ENCODE results near the gene PODXL.

The PODXL gene

GRCh38 chr7:131547589-131547988 is 8.8 kb downstream of the PODXL start:
- H3K27me3 ChIP-seq (replicated peaks) = no peaks in the 10 kb centered on the region
- TF ChIP-seq, protein P1, sequence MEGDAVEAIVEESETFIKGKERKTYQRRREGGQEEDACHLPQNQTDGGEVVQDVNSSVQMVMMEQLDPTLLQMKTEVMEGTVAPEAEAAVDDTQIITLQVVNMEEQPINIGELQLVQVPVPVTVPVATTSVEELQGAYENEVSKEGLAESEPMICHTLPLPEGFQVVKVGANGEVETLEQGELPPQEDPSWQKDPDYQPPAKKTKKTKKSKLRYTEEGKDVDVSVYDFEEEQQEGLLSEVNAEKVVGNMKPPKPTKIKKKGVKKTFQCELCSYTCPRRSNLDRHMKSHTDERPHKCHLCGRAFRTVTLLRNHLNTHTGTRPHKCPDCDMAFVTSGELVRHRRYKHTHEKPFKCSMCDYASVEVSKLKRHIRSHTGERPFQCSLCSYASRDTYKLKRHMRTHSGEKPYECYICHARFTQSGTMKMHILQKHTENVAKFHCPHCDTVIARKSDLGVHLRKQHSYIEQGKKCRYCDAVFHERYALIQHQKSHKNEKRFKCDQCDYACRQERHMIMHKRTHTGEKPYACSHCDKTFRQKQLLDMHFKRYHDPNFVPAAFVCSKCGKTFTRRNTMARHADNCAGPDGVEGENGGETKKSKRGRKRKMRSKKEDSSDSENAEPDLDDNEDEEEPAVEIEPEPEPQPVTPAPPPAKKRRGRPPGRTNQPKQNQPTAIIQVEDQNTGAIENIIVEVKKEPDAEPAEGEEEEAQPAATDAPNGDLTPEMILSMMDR (IDR thresholded peaks at IDR 0.05; ENCODE audit: low read depth, low read length, missing control alignments) = no peak
- in situ Hi-C loops (cut with HindIII; ENCODE audit: low pct_ligation_motif_present, low sequenced_read_pairs) = no loop called here

GRCh38 chr7:131546583-131547141 is 9.8 kb downstream of the PODXL start:
- Histone ChIP-seq H3K36me3 (replicated peaks) (no peaks in the 10 kb centered on the region), H3K27ac (no peak overlapping the region), H3K4me3 (ENCODE audit: low read depth, low read length) (no peak overlapping the region), H3K27me3 (replicated peaks) (no peaks in the 10 kb centered on the region)
- no peak for DNase-seq
- in situ Hi-C loops (cut with HindIII; ENCODE audit: low pct_ligation_motif_present, low sequenced_read_pairs) = no loop called here
- TF ChIP-seq, protein P1 (IDR thresholded peaks at IDR 0.05; ENCODE audit: low read depth, low read length, missing control alignments) = peak; percentile 89

More at GRCh38 chr7:131547589-131547988, 8.8 kb downstream of the PODXL start:
- no peak for DNase-seq
- no peaks in the 10 kb centered on the region for H3K36me3 ChIP-seq (replicated peaks)
- H3K4me3 ChIP-seq (ENCODE audit: low read depth, low read length) = no peak overlapping the region
- H3K27ac ChIP-seq = no peak overlapping the region

DNA sequence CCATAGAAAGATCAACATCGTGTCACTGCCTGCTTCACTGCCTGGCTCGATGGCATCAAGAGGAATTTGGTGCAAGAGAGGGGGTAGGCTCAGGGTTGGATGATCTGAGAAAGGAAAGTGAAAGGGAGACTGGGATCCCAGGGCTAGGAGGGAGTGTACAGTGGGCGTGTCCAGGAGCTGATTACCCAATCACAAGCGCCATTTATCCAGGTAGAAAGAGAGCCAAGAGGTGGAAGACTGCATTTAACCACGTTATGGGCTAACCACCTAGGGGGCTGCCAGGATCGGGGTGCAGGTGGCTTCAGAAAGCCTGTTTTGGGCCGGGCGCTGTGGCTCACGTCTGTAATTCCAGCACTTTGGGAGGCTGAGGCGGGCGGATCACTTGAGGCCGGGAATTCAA is 10.3 kb downstream of the PODXL start:
- Histone ChIP-seq H3K27ac (no peak overlapping the region), H3K4me3 (ENCODE audit: low read depth, low read length) (no peak overlapping the region), H3K36me3 (replicated peaks) (no peaks in the 10 kb centered on the region), H3K27me3 (replicated peaks) (no peaks in the 10 kb centered on the region)
- in situ Hi-C loops (cut with HindIII; ENCODE audit: low pct_ligation_motif_present, low sequenced_read_pairs) = no loop called here
- TF ChIP-seq, protein P1 (IDR thresholded peaks at IDR 0.05; ENCODE audit: low read depth, low read length, missing control alignments) = no peak
- DNase-seq = no peak

GRCh38 chr7:131544449-131545301 is 11.8 kb downstream of the PODXL start:
- H3K27me3 ChIP-seq (replicated peaks) = no peaks in the 10 kb centered on the region

DNA sequence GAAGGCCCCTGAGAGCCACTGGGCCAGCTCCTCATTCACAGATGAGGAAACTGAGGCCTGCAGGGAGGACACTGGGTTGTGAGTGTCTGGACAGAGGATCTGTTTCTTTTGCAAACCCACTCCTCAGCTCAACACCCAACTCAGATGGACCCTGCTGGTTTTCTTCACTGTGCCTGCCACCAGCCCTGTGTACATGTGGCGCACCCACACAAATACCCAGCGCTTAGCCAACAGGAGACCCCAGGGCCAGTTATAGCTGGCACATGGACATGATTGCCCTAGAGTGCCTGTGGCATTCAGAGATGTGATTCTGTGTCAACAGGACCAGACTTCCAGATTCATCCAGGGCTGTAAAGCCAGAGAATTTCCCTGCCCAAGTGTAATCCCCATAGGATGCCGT is 12.4 kb downstream of the PODXL start:
- H3K27me3 ChIP-seq (replicated peaks) = no peaks in the 10 kb centered on the region
- TF ChIP-seq, protein P1 (IDR thresholded peaks at IDR 0.05; ENCODE audit: low read depth, low read length, missing control alignments) = no peak
- no peak overlapping the region for H3K27ac ChIP-seq
- no peak overlapping the region for H3K4me3 ChIP-seq (ENCODE audit: low read depth, low read length)
- no peak for DNase-seq
- in situ Hi-C loops (cut with HindIII; ENCODE audit: low pct_ligation_motif_present, low sequenced_read_pairs) = no loop called here
- H3K36me3 ChIP-seq (replicated peaks) = no peaks in the 10 kb centered on the region

More at GRCh38 chr7:131544449-131545301, 11.8 kb downstream of the PODXL start:
- TF ChIP-seq, protein P1 (IDR thresholded peaks at IDR 0.05; ENCODE audit: low read depth, low read length, missing control alignments) = peak; percentile 61
- no peak overlapping the region for H3K27ac ChIP-seq
- no peaks in the 10 kb centered on the region for H3K36me3 ChIP-seq (replicated peaks)
- peak; percentile 40 for DNase-seq
- H3K4me3 ChIP-seq (ENCODE audit: low read depth, low read length) = no peak overlapping the region
- in situ Hi-C loops (cut with HindIII; ENCODE audit: low pct_ligation_motif_present, low sequenced_read_pairs) = no loop called here

Measured in brain microvascular endothelial cell (primary cell).